HFFc6 (cell line): ENCODE data around the gene TOMM20L. TPM values are rescaled to one million over a fixed set of nuclear protein-coding genes. Genes with fewer than 3 reads are reported as not detected.

Source experiments
- DNase-seq: peaks from one replicate; pipeline ENCODE4 v3.0.0-alpha.2; 2018
- H3K27ac Mint-ChIP-seq: 2 replicates; pipeline ENCODE4 v1.8.0; 2020; ENCODE audit warnings: mild to moderate bottlenecking, mixed read lengths
- H3K27me3 Mint-ChIP-seq: 2 replicates; pipeline ENCODE4 v1.8.0; 2021; ENCODE audit warnings: mild to moderate bottlenecking, moderate library complexity, mixed read lengths; ENCODE audit not compliant: insufficient read depth
- H3K36me3 Mint-ChIP-seq: 2 replicates; pipeline ENCODE4 v1.8.0; 2021; ENCODE audit warnings: low read depth, mixed read lengths
- H3K4me1 Mint-ChIP-seq: 2 replicates; pipeline ENCODE4 v1.8.0; 2020; ENCODE audit warnings: low read depth, mixed read lengths
- H3K4me3 Mint-ChIP-seq: 2 replicates; pipeline ENCODE4 v1.8.0; 2020; ENCODE audit warnings: mild to moderate bottlenecking, moderate library complexity, mixed read lengths
- H3K9me3 Mint-ChIP-seq: 2 replicates; pipeline ENCODE4 v1.8.0; 2020; ENCODE audit warnings: mild to moderate bottlenecking, mixed read lengths
- total RNA-seq, 6 experiments: library from RNA; stranded (reverse); fragmentation: NEBNext Ultra II Directional; extraction: Animal tissue kit (Norgen Biotek cat#: 25700); gene quantifications; 2 replicates in 1 of 6; 3 replicates in 5 of 6; pipeline ENCODE4 v1.2.3, GENCODE V29; 2021
- TF ChIP-seq, protein P1 (sequence below): fragments of 200-600 bp; sonication (generic); IDR thresholded peaks from 2 replicates; pipeline ENCODE4 v1.5.0; 2021; ENCODE audit warnings: antibody characterized with exemption, mild to moderate bottlenecking

TOMM20L gene
- total RNA-seq, 6 experiments from 2014 or later = not detected

DNA sequence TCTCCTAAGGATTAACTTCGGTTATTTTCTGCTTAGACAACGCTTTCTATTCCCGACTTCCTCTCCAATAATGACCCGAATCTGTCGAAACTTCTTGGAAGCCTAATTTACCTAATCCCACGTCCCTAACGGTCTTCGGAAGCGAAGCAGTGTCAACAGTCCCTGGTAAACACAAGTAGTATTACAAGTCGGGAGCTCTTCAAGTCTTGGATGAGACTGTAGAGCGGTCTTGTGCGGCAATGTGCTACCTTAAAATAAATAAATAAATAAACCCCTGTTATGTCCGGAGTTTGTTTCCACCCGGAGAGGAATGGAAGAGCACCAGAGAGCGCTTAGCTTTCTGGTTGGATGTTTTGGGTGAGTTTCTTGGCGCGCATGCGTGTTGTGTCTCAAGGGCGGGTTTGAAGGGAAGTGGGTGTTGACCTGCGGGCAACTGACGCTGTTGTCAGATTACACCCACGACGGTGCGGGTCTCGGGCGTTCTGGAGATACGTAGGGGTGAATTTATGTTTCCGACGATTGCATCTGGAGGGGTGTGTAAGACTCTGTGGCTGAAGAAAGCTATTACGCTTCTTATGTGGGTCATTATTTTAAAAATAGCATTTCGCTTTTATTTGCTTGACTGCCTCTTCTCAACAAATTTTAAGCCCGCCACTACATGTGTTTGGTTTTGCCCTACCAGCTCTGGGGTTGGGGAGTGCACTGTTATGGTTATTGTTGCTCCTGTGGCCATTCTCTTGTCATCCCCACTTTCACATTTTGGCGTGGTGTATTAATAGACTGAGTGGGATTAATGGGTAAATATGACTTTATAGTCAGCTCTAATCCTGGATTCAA, 31.8 kb downstream of the TOMM20L start, which contains the start of the genes KIAA0586 and TIMM9:
TSS of gene KIAA0586 (plus strand) at position 439 of the 837 bp plus-strand sequence. CDS start 546 bp downstream, outside the sequence.
TSS of gene TIMM9 (minus strand) at position 251 of the 837 bp plus-strand sequence. CDS start 15,586 bp downstream, outside the sequence.
- no peaks in the 10 kb centered on the region for H3K27me3 Mint-ChIP-seq
- H3K9me3 Mint-ChIP-seq = no peaks in the 10 kb centered on the region

DNA sequence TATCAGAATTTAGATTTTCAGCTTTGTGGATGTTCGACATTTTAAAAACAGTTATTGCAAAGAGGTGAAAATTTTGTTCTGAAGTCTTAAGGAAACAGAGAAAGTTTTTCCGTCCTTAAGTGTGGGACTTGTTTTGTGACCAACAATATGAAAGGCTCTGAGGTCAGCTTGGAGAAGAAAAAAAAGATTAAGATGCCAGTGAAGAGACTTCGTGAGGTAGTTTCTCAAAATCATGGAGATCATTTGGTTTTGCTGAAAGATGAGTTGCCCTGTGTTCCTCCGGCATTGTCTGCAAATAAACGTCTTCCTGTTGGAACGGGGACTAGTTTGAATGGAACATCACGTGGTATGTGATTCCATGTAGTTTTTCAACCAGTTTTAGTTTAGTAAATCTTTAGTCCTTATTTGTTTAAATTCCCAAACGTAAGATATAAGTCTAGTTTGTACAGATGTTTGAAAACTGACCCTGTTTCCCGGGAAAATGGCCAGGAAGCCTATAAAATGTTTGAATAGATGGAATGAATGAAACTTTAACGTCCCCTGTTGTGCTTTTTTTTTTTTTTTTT, 32.5 kb downstream of the TOMM20L start:
- Mint-ChIP-seq H3K9me3 (no peaks in the 10 kb centered on the region), H3K27me3 (no peaks in the 10 kb centered on the region), H3K36me3 (peaks cover 18% of the 10 kb centered on the region; the same call in 1 of the 2 replicates), H3K4me1 (peaks cover 31% of the 10 kb centered on the region), H3K4me3 (peak overlapping the region; percentile 94), H3K27ac (peak overlapping the region; percentile 99)
- TF ChIP-seq, protein P1, sequence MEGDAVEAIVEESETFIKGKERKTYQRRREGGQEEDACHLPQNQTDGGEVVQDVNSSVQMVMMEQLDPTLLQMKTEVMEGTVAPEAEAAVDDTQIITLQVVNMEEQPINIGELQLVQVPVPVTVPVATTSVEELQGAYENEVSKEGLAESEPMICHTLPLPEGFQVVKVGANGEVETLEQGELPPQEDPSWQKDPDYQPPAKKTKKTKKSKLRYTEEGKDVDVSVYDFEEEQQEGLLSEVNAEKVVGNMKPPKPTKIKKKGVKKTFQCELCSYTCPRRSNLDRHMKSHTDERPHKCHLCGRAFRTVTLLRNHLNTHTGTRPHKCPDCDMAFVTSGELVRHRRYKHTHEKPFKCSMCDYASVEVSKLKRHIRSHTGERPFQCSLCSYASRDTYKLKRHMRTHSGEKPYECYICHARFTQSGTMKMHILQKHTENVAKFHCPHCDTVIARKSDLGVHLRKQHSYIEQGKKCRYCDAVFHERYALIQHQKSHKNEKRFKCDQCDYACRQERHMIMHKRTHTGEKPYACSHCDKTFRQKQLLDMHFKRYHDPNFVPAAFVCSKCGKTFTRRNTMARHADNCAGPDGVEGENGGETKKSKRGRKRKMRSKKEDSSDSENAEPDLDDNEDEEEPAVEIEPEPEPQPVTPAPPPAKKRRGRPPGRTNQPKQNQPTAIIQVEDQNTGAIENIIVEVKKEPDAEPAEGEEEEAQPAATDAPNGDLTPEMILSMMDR = no peak
- peak; percentile 54 for DNase-seq

More for the DNA sequence above, 31.8 kb downstream of the TOMM20L start, which contains the start of the genes KIAA0586 and TIMM9:
- peaks cover 18% of the 10 kb centered on the region; the same call in 1 of the 2 replicates for H3K36me3 Mint-ChIP-seq
- TF ChIP-seq, protein P1 = no peak
- peak within 1 kb of the TSS; percentile 99 for H3K27ac Mint-ChIP-seq
- peak within 1 kb of the TSS; percentile 94 for H3K4me3 Mint-ChIP-seq
- peak; percentile 98 for DNase-seq
- peaks cover 31% of the 10 kb centered on the region for H3K4me1 Mint-ChIP-seq

DNA sequence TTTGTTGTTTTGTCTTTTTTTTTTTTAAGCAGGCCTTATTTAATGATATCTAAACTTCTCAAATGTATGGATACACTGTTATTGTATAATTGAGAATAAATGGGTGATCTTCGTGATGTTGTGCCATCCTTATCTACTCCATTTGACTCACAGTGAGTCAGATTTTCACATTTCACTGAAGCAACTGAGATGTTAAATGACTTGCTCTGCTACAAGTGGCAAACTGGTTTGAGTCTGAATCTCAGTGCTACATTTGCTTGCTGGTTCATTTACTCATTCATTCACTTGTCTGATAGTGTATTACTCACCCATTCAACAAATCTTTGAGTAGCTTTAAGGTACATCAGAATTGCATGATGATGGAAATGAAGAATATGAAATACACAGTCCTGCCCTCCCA, 34.4 kb downstream of the TOMM20L start:
- H3K27me3 Mint-ChIP-seq = no peaks in the 10 kb centered on the region
- peak overlapping the region; percentile 70 for H3K27ac Mint-ChIP-seq
- peak overlapping the region; percentile 94 for H3K4me3 Mint-ChIP-seq
- peaks cover 13% of the 10 kb centered on the region; the same call in 1 of the 2 replicates for H3K36me3 Mint-ChIP-seq
- peak; percentile 78 for DNase-seq
- H3K9me3 Mint-ChIP-seq = no peaks in the 10 kb centered on the region
- TF ChIP-seq, protein P1 = no peak
- peaks cover 26% of the 10 kb centered on the region for H3K4me1 Mint-ChIP-seq

DNA sequence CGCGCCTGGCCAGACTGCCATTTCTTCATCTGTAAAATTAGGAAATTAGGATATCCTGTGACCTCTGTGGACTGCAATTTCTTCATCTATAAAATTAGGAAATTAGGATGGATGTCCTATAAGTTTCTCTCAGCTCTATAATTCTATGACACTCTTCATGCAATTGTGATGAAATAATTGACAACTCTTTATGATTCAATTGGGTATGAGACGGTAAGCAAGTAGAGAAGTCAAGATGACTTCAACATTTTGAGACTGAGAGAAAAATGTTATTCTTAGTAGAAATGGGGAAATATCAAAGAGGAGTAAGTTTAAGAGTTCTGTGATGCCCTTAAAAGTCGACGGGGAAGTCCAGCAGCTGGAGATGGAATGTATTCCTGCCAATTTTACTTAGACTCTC, 43.7 kb downstream of the TOMM20L start:
- H3K36me3 Mint-ChIP-seq = peaks cover 23% of the 10 kb centered on the region
- H3K4me1 Mint-ChIP-seq = no peaks in the 10 kb centered on the region; the same call in 1 of the 2 replicates
- H3K9me3 Mint-ChIP-seq = no peaks in the 10 kb centered on the region
- H3K4me3 Mint-ChIP-seq = no peak overlapping the region
- DNase-seq = no peak
- TF ChIP-seq, protein P1 = no peak
- H3K27me3 Mint-ChIP-seq = no peaks in the 10 kb centered on the region
- H3K27ac Mint-ChIP-seq = no peak overlapping the region

DNA sequence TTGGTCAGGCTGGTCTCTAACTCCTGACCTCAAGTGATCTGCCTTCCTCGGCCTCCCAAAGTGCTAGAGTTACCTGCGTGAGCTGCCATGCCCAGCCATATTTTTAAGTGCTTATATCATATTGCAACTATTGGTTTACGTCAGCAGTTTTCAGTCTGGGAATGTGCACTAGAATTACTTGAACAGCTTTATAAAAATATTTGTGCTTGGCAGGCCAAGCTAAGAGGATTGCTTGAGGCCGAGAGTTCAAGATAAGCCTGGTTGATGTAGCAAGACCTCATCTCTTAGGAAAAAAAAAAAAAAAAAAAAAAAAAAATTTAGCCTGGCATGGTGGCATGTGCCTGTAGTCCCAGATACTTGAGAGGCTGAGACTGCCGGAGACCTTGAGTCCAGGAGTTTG, 48.9 kb downstream of the TOMM20L start:
- H3K4me1 Mint-ChIP-seq = no peaks in the 10 kb centered on the region
- H3K4me3 Mint-ChIP-seq = no peak overlapping the region
- peaks cover under 1% of the 10 kb centered on the region for H3K36me3 Mint-ChIP-seq
- H3K9me3 Mint-ChIP-seq = no peaks in the 10 kb centered on the region
- H3K27ac Mint-ChIP-seq = no peak overlapping the region
- DNase-seq = no peak
- H3K27me3 Mint-ChIP-seq = no peaks in the 10 kb centered on the region
- TF ChIP-seq, protein P1 = no peak
